GM18505 (cell line): ENCODE data around the gene SNRK.
"Not testable (repeated sequence)": the region's sequence is repeated elsewhere in the genome, so short reads cannot be mapped to it uniquely, and the experiment has no call there.

ENCODE experiments used
- ATAC-seq: cut with Tn5 transposase; IDR thresholded peaks from one replicate; pipeline ENCODE4 v1.9.1; 2021; ENCODE audit not compliant: unreplicated experiment
- POLR2A ChIP-seq: IDR thresholded peaks from 4 replicates; pipeline ENCODE4 v1.6.1; 2011; ENCODE audit warnings: borderline replicate concordance; ENCODE audit not compliant: insufficient read depth, insufficient read length; ENCODE audit errors: extremely low read depth

Gene SNRK

GRCh38 chr3:43353923-43354670 is 67.8 kb downstream of the SNRK start:
- no peak for ATAC-seq
- TF ChIP-seq POLR2A, result no peak

DNA sequence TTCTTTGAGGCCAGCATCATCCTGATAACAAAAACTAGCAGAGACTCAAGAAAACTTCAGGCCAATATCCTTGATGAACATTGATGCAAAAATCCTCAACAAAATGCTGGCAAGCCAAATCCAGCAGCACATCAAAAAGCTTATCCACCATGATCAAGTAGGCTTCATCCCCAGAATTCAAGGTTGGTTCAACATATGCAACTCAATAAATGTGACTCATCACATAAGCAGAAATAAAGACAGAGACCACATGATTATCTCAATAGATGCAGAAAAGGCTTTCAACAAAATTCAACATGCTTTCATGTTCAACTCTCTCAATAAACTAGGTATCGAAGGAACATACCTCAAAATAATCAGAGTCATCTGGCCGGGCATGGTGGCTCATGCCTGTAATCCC is 69.7 kb downstream of the SNRK start:
- not testable (repeated sequence) for ATAC-seq

GRCh38 chr3:43361077-43361476 is 74.7 kb downstream of the SNRK start:
- no peak for TF ChIP-seq POLR2A
- no peak for ATAC-seq

DNA sequence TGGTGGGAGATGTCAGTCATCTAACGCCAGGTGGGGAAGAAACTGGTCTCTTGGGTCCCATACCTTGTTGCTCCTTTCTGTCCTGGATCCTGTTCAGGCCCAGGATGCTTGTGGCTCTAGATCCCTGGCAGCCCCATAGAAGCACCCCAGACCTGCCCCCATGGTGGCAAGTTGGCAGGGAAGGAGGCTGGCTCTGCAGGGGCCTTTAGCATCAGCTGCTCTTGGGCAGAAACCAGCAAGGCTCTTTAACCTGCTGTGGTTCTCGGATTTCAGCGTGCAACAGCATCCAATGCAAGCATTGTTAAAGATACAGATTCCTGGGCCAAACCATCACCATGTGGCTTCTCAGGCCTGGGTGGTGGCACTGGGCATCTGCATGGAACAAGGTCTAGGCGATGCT is 75.8 kb downstream of the SNRK start:
- ATAC-seq, result no peak
- no peak for TF ChIP-seq POLR2A

- ATAC-seq, result no peak
- no peak for TF ChIP-seq POLR2A
These were observed 76.6 kb downstream of the SNRK start for GRCh38 chr3:43362961-43363360.

DNA sequence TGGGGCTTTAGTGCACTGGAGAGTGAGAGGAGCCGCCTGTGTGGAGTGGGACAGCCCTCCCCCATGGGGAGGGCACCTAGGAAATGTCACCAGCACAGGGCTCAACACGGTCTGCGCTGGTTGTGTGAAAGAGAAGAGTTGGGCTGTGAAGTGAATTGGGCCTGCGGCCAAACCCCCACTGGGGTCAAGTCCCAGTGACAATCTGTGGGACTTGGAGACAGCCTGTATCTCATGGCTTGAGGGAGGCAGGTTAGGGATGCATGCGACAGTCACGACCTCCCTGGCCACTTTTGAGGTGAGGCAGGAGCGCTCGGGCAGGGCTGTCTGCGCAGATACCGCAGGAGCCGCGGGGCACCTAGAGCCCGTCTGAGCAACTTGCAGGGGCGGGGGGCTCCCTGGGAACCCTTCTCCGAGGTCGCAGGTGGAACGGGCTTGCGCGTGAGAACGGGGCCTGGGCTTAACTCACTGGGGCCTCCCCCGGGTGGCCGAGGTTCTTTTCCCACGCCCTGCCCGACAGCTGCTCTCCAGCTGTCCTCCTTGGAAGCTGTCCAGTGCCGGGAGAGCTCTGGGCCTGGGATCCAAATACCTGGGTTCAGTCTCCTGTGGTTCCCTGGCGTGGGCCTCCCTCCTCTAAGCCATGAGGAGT is 77.4 kb downstream of the SNRK start:
- no peak for TF ChIP-seq POLR2A
- ATAC-seq, result no peak

DNA sequence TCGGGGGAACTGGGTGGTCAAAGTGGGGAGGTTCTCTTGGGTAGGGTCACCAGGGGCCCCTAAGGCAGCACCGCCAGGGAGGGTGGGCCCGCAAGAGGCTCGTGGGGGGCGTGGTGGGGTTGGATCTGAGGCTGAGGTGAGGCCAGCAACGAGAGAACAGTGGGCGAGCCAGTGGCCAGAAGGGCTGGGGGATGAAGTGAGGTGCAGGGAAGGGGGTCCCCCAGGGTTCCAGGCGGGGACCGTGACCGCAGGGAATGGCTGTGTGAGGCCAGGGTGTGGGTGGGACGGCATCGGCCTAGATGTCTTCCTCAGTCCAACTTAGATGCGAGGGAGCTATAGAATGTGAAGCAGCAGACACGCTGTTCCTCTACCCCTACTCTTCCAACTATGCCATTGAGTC is 78.2 kb downstream of the SNRK start:
- ATAC-seq, result no peak
- no peak for TF ChIP-seq POLR2A

- no peak for TF ChIP-seq POLR2A
- no peak for ATAC-seq
These were observed 78.6 kb downstream of the SNRK start for GRCh38 chr3:43364926-43365325.

DNA sequence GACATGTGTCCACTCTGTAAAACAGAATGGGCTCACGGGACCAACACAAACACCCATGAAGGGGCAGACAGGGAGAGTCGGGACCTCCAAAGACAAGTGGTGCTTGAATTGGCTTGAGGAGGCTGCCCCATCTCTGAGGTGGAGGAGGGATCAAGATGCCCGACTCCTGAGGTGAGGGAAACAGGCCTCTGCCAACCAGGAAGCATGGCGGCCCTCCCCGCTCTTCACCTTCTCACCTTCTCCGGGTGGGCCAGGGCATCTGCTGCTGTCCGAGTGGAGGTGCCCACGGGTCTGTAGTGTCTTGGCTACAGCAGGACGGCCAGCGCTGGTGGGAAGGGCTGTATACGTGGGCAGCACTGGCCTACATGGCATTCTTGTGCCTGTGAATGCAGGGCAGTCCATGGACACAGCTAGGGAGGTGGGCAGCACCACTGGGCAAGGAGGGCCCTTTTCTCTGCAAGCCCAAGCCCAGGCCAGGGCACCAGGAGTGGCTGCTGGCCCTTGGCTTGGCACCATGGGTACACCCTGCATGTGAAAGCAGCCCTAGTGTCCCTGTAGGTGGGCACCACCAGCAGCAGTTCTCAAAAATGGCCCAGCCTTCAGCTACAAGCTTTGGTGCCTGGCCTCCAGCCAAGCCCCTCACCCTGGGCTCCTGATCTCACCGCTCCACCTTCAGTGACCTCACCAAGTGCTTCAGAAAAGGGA is 79.4 kb downstream of the SNRK start:
- TF ChIP-seq POLR2A, result no peak
- ATAC-seq, result no peak

- no peak for TF ChIP-seq POLR2A
- ATAC-seq, result no peak
These were observed 80.1 kb downstream of the SNRK start for GRCh38 chr3:43366481-43366880.

GRCh38 chr3:43366885-43367284 is 80.5 kb downstream of the SNRK start:
- TF ChIP-seq POLR2A, result no peak
- no peak for ATAC-seq

- no peak for TF ChIP-seq POLR2A
- ATAC-seq, result no peak
These were observed 83.3 kb downstream of the SNRK start for GRCh38 chr3:43369404-43370292.

GRCh38 chr3:43370293-43370980 is 84.1 kb downstream of the SNRK start:
- TF ChIP-seq POLR2A, result no peak
- no peak for ATAC-seq

GRCh38 chr3:43371494-43371893 is 85.2 kb downstream of the SNRK start:
- no peak for TF ChIP-seq POLR2A
- ATAC-seq, result no peak
